Activated B cell treated with CpG ODN at 0.5 μM for 24 hours (primary cell): ENCODE measurements around the gene CCDC93. TPM values are rescaled to one million over a fixed set of nuclear protein-coding genes. Genes with fewer than 3 reads are reported as not detected.

Experiments used
- ATAC-seq: fragments of 200-7000 bp; cut with Tn5 transposase; one replicate; pipeline ENCODE4 v1.10.0; 2021; ENCODE audit warnings: low read depth, mild to moderate bottlenecking, moderate library complexity
- CTCF ChIA-PET: fragments of 350-600 bp; sonication (Branson Sonifier 250); formaldehyde crosslinking; loops from one replicate; lab custom pipeline; 2021; ENCODE audit warnings: antibody characterized with exemption; lab: Charles Lee
- POLR2A ChIA-PET: fragments of 350-600 bp; sonication (Branson Sonifier 250); formaldehyde crosslinking; loops from one replicate; lab custom pipeline; 2021; ENCODE audit warnings: antibody characterized with exemption; lab: Charles Lee
- DNase-seq: peaks from one replicate; pipeline ENCODE4 v3.0.0; 2022
- H3K27ac Mint-ChIP-seq: one replicate; pipeline ENCODE4 v1.8.0; 2020; ENCODE audit warnings: mixed read lengths
- H3K27me3 Mint-ChIP-seq: one replicate; pipeline ENCODE4 v1.8.0; 2021; ENCODE audit warnings: mixed read lengths
- H3K36me3 Mint-ChIP-seq: one replicate; pipeline ENCODE4 v1.8.0; 2021; ENCODE audit warnings: low read depth, mixed read lengths
- H3K4me1 Mint-ChIP-seq: one replicate; pipeline ENCODE4 v1.8.0; 2021; ENCODE audit warnings: mixed read lengths
- H3K4me3 Mint-ChIP-seq: one replicate; pipeline ENCODE4 v1.8.0; 2020; ENCODE audit warnings: mild to moderate bottlenecking, mixed read lengths
- H3K9me3 Mint-ChIP-seq: one replicate; pipeline ENCODE4 v1.8.0; 2020; ENCODE audit warnings: mixed read lengths
- intact Hi-C: fragments of 100-400 bp; cut with micrococcal nuclease; formaldehyde crosslinking; loops from one replicate; pipeline ENCODE4 v1.15.1; 2024
- total RNA-seq: library from RNA; stranded (reverse); gene quantifications from 2 replicates; pipeline ENCODE4 v1.2.3, GENCODE V29; 2022
- TF ChIP-seq, protein P1 (sequence below): fragments of 200-600 bp; IDR thresholded peaks from one replicate; pipeline ENCODE4 v1.8.0; 2022; ENCODE audit warnings: antibody characterized with exemption, mild to moderate bottlenecking

CCDC93 gene
- total RNA-seq, 1 donor from 2014 or later, result 38.8 TPM

DNA sequence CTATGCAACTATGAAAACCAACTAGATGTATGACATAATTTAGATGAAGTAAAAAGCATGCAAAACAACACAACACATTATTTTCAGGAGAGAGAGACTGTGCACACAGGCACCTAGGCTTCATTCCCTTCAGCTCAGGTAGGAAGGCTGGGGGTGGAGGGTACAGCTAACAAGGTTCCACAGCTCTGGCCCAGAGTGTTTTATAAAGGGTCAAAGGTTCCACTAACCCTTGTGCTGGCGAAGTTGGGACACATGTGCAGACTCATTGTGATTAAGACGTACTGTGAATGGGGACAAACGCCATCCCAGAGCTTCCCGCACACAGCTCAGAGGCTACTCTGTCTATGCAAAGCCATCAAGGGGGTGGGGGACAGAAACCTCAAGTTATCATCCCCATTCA is 19.1 kb downstream of the CCDC93 start:
- H3K36me3 Mint-ChIP-seq, result peaks cover 92% of the 10 kb centered on the region
- no peaks in the 10 kb centered on the region for H3K9me3 Mint-ChIP-seq
- H3K27me3 Mint-ChIP-seq, result no peaks in the 10 kb centered on the region
- H3K4me1 Mint-ChIP-seq, result no peaks in the 10 kb centered on the region
- ATAC-seq (no peak), DNase-seq (no peak)
- H3K4me3 Mint-ChIP-seq, result no peak overlapping the region
- ChIA-PET CTCF (interaction anchor here (1.2 kb wide), 1 partner anchor 8 kb away, joined by 6 read pairs; no protein-coding TSS in a partner anchor), POLR2A (no interaction called here)
- H3K27ac Mint-ChIP-seq, result no peak overlapping the region
- intact Hi-C loops, result loop anchor here (5.0 kb wide), 1 partner anchor 42 kb away; no protein-coding TSS in a partner anchor
- TF ChIP-seq, protein P1, sequence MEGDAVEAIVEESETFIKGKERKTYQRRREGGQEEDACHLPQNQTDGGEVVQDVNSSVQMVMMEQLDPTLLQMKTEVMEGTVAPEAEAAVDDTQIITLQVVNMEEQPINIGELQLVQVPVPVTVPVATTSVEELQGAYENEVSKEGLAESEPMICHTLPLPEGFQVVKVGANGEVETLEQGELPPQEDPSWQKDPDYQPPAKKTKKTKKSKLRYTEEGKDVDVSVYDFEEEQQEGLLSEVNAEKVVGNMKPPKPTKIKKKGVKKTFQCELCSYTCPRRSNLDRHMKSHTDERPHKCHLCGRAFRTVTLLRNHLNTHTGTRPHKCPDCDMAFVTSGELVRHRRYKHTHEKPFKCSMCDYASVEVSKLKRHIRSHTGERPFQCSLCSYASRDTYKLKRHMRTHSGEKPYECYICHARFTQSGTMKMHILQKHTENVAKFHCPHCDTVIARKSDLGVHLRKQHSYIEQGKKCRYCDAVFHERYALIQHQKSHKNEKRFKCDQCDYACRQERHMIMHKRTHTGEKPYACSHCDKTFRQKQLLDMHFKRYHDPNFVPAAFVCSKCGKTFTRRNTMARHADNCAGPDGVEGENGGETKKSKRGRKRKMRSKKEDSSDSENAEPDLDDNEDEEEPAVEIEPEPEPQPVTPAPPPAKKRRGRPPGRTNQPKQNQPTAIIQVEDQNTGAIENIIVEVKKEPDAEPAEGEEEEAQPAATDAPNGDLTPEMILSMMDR, result no peak

DNA sequence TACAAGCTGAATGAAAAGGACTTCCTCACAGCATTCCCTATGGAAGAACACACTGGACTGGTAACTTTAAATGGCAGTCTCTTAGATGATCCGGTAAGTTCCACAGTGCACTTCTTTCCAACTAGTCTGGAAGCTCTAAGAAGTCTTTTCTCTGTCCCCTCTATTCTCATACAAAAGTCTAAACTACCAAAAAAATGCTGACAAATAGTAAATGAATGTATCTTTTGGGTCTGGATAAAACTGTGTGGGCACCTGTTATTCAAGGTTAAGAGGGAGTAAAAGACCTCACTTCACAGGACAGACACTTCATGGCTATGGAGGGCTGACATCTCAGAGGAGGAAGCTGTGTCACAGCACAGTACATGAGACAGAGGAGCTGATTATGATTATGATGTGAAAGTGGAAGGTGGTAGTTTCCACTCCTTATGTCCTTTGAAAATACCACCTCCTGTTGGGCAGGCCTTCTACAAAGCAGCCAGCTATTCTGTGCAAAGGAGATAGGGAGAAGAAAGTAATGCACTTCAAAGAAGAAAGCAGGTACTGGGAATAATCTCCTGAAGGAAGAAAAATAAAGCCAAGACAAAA is 23.9 kb downstream of the CCDC93 start:
- ChIA-PET POLR2A (no interaction called here), CTCF (interaction anchor here (4.2 kb wide), 1 partner anchor 13 kb away, joined by 27 read pairs; no protein-coding TSS in a partner anchor)
- Mint-ChIP-seq H3K27me3 (no peaks in the 10 kb centered on the region), H3K27ac (no peak overlapping the region), H3K4me1 (no peaks in the 10 kb centered on the region), H3K9me3 (no peaks in the 10 kb centered on the region), H3K36me3 (peaks cover 84% of the 10 kb centered on the region), H3K4me3 (no peak overlapping the region)
- no peak for DNase-seq
- no peak for ATAC-seq
- TF ChIP-seq, protein P1, result no peak
- intact Hi-C loops, result loop anchor here (5.0 kb wide), 1 partner anchor 38 kb away; no protein-coding TSS in a partner anchor

DNA sequence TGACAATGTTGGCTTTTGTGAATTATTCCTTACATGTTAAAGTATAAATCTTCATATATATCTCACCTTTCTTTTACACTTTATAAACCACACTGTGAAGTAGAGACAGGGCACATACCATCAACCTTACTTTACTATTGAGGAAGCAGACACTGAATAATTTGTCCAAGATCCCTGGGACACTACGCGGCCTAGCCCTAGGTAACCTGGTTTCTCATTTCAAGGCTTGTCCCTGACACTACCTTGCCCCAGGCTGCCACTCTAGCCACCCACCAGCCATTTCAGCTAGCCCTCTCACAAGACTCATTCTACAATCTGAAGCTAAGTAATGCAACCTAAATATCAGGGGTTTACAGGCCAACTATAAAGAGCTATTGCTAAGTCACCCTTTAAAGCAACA is 26.7 kb downstream of the CCDC93 start:
- peaks cover 84% of the 10 kb centered on the region for H3K36me3 Mint-ChIP-seq
- H3K4me1 Mint-ChIP-seq, result no peaks in the 10 kb centered on the region
- no peak overlapping the region for H3K27ac Mint-ChIP-seq
- TF ChIP-seq, protein P1, result no peak
- ChIA-PET CTCF (interaction anchor here (1.1 to 1.2 kb wide), 2 partner anchors 8 to 16 kb away, joined by 3 to 4 read pairs; no protein-coding TSS in a partner anchor), POLR2A (no interaction called here)
- intact Hi-C loops, result no loop called here
- H3K4me3 Mint-ChIP-seq, result no peak overlapping the region
- H3K27me3 Mint-ChIP-seq, result no peaks in the 10 kb centered on the region
- DNase-seq (no peak), ATAC-seq (no peak)
- no peaks in the 10 kb centered on the region for H3K9me3 Mint-ChIP-seq

GRCh38 chr2:117985092-117985491 is 28.8 kb downstream of the CCDC93 start:
- TF ChIP-seq, protein P1, result no peak
- no peak overlapping the region for H3K4me3 Mint-ChIP-seq
- no peaks in the 10 kb centered on the region for H3K27me3 Mint-ChIP-seq
- ChIA-PET POLR2A (no interaction called here), CTCF (interaction anchor here (1.6 kb wide), 1 partner anchor 18 kb away, joined by 4 read pairs; no protein-coding TSS in a partner anchor)
- intact Hi-C loops, result no loop called here
- no peaks in the 10 kb centered on the region for H3K4me1 Mint-ChIP-seq
- DNase-seq (no peak), ATAC-seq (no peak)
- peaks cover 83% of the 10 kb centered on the region for H3K36me3 Mint-ChIP-seq
- H3K27ac Mint-ChIP-seq, result no peak overlapping the region
- H3K9me3 Mint-ChIP-seq, result no peaks in the 10 kb centered on the region

DNA sequence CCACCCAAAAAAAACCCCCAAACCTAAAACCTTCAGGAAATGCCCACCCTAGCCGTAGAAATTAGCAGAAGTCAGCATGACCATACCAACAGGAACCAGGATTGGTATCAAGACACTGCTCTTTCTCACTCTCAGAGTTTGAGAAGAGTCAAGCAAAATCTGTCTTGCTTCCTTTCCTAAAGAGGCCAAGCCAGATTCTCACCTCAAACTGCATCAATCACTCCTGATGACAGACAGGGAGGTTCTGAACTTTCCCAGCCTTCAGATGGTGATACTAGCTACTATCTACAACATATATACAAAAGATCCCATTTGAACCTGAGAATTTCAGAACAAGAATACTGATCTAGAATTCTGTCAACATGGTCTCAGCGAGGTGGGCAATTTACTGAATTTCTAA is 29.7 kb downstream of the CCDC93 start:
- ChIA-PET CTCF (interaction anchor here (1.6 kb wide), 1 partner anchor 19 kb away, joined by 4 read pairs; no protein-coding TSS in a partner anchor), POLR2A (no interaction called here)
- Mint-ChIP-seq H3K27me3 (no peaks in the 10 kb centered on the region), H3K4me1 (no peaks in the 10 kb centered on the region), H3K4me3 (no peak overlapping the region), H3K9me3 (no peaks in the 10 kb centered on the region), H3K36me3 (peaks cover 80% of the 10 kb centered on the region), H3K27ac (no peak overlapping the region)
- intact Hi-C loops, result no loop called here
- TF ChIP-seq, protein P1, result no peak
- ATAC-seq (no peak), DNase-seq (no peak)
